ENCODE results near the gene SKI. TPM values are rescaled to one million over a fixed set of nuclear protein-coding genes. Genes with fewer than 3 reads are reported as not detected.
"Not testable (repeated sequence)": the region's sequence is repeated elsewhere in the genome, so short reads cannot be mapped to it uniquely, and the experiment has no call there.

SKI gene
- total RNA-seq, 1 experiment from 2014 or later: 13.1 TPM

GRCh38 chr1:2295526-2295925 is 67.4 kb downstream of the SKI start:
- no peak for DNase-seq
- H3K4me3 ChIP-seq: no peak overlapping the region
- H3K36me3 ChIP-seq: no peaks in the 10 kb centered on the region
- no peaks in the 10 kb centered on the region for H3K27me3 ChIP-seq
- H3K4me1 ChIP-seq: peaks cover 23% of the 10 kb centered on the region
- H3K27ac ChIP-seq: no peak overlapping the region
- no peaks in the 10 kb centered on the region for H3K9me3 ChIP-seq (replicated peaks)

- not testable (repeated sequence) for H3K27ac ChIP-seq; H3K4me3 ChIP-seq; H3K36me3 ChIP-seq; DNase-seq; H3K9me3 ChIP-seq (replicated peaks); H3K27me3 ChIP-seq
- peaks cover 24% of the 10 kb centered on the region for H3K4me1 ChIP-seq
Measured at GRCh38 chr1:2296211-2296610, 68.1 kb downstream of the SKI start.

- Histone ChIP-seq H3K36me3 (no peaks in the 10 kb centered on the region), H3K9me3 (replicated peaks) (no peaks in the 10 kb centered on the region), H3K4me1 (peaks cover 26% of the 10 kb centered on the region), H3K4me3 (no peak overlapping the region), H3K27ac (no peak overlapping the region), H3K27me3 (no peaks in the 10 kb centered on the region)
- no peak for DNase-seq
Measured at GRCh38 chr1:2296614-2297013, 68.5 kb downstream of the SKI start.

GRCh38 chr1:2297246-2298011 is 69.3 kb downstream of the SKI start:
- H3K27me3 ChIP-seq: no peaks in the 10 kb centered on the region
- H3K27ac ChIP-seq: no peak overlapping the region
- no peak overlapping the region for H3K4me3 ChIP-seq
- H3K4me1 ChIP-seq: peaks cover 21% of the 10 kb centered on the region
- no peaks in the 10 kb centered on the region for H3K9me3 ChIP-seq (replicated peaks)
- no peak for DNase-seq
- no peaks in the 10 kb centered on the region for H3K36me3 ChIP-seq

GRCh38 chr1:2298685-2299084 is 70.6 kb downstream of the SKI start:
- no peak for DNase-seq
- no peak overlapping the region for H3K27ac ChIP-seq
- H3K4me1 ChIP-seq: peaks cover 21% of the 10 kb centered on the region
- no peaks in the 10 kb centered on the region for H3K27me3 ChIP-seq
- no peaks in the 10 kb centered on the region for H3K9me3 ChIP-seq (replicated peaks)
- no peaks in the 10 kb centered on the region for H3K36me3 ChIP-seq
- H3K4me3 ChIP-seq: no peak overlapping the region

- Histone ChIP-seq H3K27me3 (no peaks in the 10 kb centered on the region), H3K36me3 (peaks cover under 1% of the 10 kb centered on the region; the same call in 1 of the 2 replicates), H3K4me3 (no peak overlapping the region), H3K4me1 (peaks cover 21% of the 10 kb centered on the region), H3K27ac (no peak overlapping the region), H3K9me3 (replicated peaks) (no peaks in the 10 kb centered on the region)
- no peak for DNase-seq
Measured at GRCh38 chr1:2299131-2299627, 71.1 kb downstream of the SKI start.

- peaks cover 10% of the 10 kb centered on the region; the same call in 1 of the 2 replicates for H3K36me3 ChIP-seq
- H3K9me3 ChIP-seq (replicated peaks): no peaks in the 10 kb centered on the region
- H3K4me1 ChIP-seq: peaks cover 21% of the 10 kb centered on the region
- peak overlapping the region; percentile 41 for H3K4me3 ChIP-seq
- DNase-seq: peak; percentile 60 to 62
- H3K27ac ChIP-seq: peak overlapping the region; percentile 75
- H3K27me3 ChIP-seq: no peaks in the 10 kb centered on the region
Measured at GRCh38 chr1:2300004-2300771, 72.1 kb downstream of the SKI start.

GRCh38 chr1:2300851-2301606 is 72.9 kb downstream of the SKI start:
- Histone ChIP-seq H3K9me3 (replicated peaks) (no peaks in the 10 kb centered on the region), H3K4me1 (peaks cover 21% of the 10 kb centered on the region), H3K27ac (peak overlapping the region; percentile 75), H3K4me3 (peak overlapping the region; percentile 41), H3K36me3 (peaks cover 16% of the 10 kb centered on the region; the same call in 1 of the 2 replicates), H3K27me3 (no peaks in the 10 kb centered on the region)
- DNase-seq: peak; percentile 93 to 95

GRCh38 chr1:2301607-2302291 is 73.6 kb downstream of the SKI start:
- Histone ChIP-seq H3K4me1 (peaks cover 21% of the 10 kb centered on the region), H3K4me3 (no peak overlapping the region), H3K9me3 (replicated peaks) (no peaks in the 10 kb centered on the region), H3K27me3 (no peaks in the 10 kb centered on the region), H3K36me3 (peaks cover 20% of the 10 kb centered on the region; the same call in 1 of the 2 replicates), H3K27ac (no peak overlapping the region)
- DNase-seq: no peak

GRCh38 chr1:2302292-2302925 is 74.3 kb downstream of the SKI start:
- Histone ChIP-seq H3K9me3 (replicated peaks) (no peaks in the 10 kb centered on the region), H3K4me3 (no peak overlapping the region), H3K27me3 (no peaks in the 10 kb centered on the region), H3K27ac (no peak overlapping the region), H3K4me1 (peaks cover 21% of the 10 kb centered on the region), H3K36me3 (peaks cover 24% of the 10 kb centered on the region; the same call in 1 of the 2 replicates)
- no peak for DNase-seq

- Histone ChIP-seq H3K4me3 (no peak overlapping the region), H3K4me1 (peaks cover 21% of the 10 kb centered on the region), H3K27ac (no peak overlapping the region), H3K36me3 (peaks cover 28% of the 10 kb centered on the region; the same call in 1 of the 2 replicates), H3K27me3 (no peaks in the 10 kb centered on the region), H3K9me3 (replicated peaks) (no peaks in the 10 kb centered on the region)
- DNase-seq: no peak
Measured at GRCh38 chr1:2303016-2303775, 75.1 kb downstream of the SKI start.

GRCh38 chr1:2303781-2304180 is 75.7 kb downstream of the SKI start:
- peaks cover 28% of the 10 kb centered on the region; the same call in 1 of the 2 replicates for H3K36me3 ChIP-seq
- H3K27ac ChIP-seq: no peak overlapping the region
- no peaks in the 10 kb centered on the region for H3K27me3 ChIP-seq
- H3K4me3 ChIP-seq: no peak overlapping the region
- H3K9me3 ChIP-seq (replicated peaks): no peaks in the 10 kb centered on the region
- no peak for DNase-seq
- peaks cover 21% of the 10 kb centered on the region for H3K4me1 ChIP-seq

- Histone ChIP-seq H3K4me3 (no peak overlapping the region), H3K9me3 (replicated peaks) (no peaks in the 10 kb centered on the region), H3K36me3 (peaks cover 30% of the 10 kb centered on the region; the same call in 1 of the 2 replicates), H3K27me3 (no peaks in the 10 kb centered on the region), H3K4me1 (peaks cover 21% of the 10 kb centered on the region), H3K27ac (no peak overlapping the region)
- DNase-seq: no peak
Measured at GRCh38 chr1:2304282-2304681, 76.2 kb downstream of the SKI start.
